ENCODE results near the gene THAP3. TPM values are rescaled to one million over a fixed set of nuclear protein-coding genes. Genes with fewer than 3 reads are reported as not detected.
A peak's percentile ranks its signal among the peaks of the same experiment; 100 is the strongest.

Gene THAP3
- total RNA-seq, 1 donor from 2014 or later, result 25.0 TPM

DNA sequence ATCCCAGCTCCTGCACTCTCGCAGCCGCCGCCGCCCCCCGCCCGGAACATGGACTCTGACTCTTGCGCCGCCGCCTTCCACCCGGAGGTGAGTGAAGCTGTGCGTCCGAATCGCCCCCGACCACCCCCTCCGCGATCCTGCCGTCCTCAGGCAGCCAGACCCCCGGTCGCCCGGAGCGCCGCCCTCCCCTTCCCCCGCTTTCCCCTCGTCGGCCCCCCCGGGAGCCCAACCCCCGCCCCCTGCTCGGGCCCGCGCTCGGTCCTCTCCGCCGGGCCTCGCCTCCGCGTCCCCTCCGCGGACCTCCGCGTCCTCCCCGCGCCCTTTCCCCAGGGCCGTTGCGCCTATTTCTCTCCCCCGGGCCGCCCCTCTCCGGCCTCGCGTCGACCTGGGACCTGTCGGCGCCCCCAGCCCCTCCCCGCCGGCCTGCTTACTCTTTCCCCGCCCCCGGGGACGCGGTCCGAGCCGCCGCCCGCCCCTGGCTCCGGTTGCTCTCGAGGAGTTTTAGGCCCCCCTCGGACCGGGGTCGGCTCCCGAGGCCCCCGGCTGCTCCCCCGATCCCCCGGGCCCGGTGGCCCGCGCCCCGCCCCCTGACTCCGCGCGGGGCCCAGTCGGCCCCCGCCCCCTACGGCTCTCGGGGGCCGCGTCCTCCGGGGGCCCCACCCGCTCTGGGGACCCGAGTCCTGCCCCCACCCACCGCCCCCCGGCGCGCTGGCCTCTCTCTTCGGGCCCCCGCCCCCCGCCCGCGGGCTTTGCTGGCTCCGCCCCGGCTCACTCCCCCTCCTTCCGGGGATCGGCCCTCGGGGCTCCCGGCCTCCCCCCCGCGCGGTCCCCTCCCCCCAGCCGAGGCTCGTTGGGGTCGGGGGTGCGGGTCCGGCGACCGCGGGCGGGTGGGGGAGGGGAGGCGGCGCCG, 10.4 kb upstream of the THAP3 start:
- Histone ChIP-seq H3K4me3 (peak overlapping the region; percentile 99), H3K27ac (peak overlapping the region; percentile 64), H3K4me1 (peaks cover 8% of the 10 kb centered on the region), H3F3A (ENCODE audit: low read depth) (peaks cover 25% of the 10 kb centered on the region), H3K36me3 (no peaks in the 10 kb centered on the region), H3K9ac (peak overlapping the region; percentile 65), H3K4me2 (peak overlapping the region; percentile 94), H2AFZ (replicated peaks) (no peak overlapping the region), H3K9me3 (ENCODE audit: low read depth) (no peaks in the 10 kb centered on the region), H4K20me1 (ENCODE audit: low read depth) (peaks cover 52% of the 10 kb centered on the region), H3K79me2 (ENCODE audit: low read depth) (peaks cover 57% of the 10 kb centered on the region), H3K27me3 (peaks cover 11% of the 10 kb centered on the region)
- DNase-seq (ENCODE audit: low spot score), result peak; percentile 78
- H3K9me3 Mint-ChIP-seq, result no peaks in the 10 kb centered on the region
- peaks cover 17% of the 10 kb centered on the region for H3K36me3 Mint-ChIP-seq
- peaks cover 25% of the 10 kb centered on the region for H3K4me1 Mint-ChIP-seq
- H3K27ac Mint-ChIP-seq, result no peak overlapping the region
- peak overlapping the region; percentile 90 for H3K4me3 Mint-ChIP-seq
- peaks cover 8% of the 10 kb centered on the region for H3K27me3 Mint-ChIP-seq (ENCODE audit: insufficient read depth, low read depth)
- TF ChIP-seq EZH2 (IDR thresholded peaks at IDR 0.05) (no peak), EZH2phosphoT487 (IDR thresholded peaks at IDR 0.05) (no peak)
- TF ChIP-seq, protein P1, sequence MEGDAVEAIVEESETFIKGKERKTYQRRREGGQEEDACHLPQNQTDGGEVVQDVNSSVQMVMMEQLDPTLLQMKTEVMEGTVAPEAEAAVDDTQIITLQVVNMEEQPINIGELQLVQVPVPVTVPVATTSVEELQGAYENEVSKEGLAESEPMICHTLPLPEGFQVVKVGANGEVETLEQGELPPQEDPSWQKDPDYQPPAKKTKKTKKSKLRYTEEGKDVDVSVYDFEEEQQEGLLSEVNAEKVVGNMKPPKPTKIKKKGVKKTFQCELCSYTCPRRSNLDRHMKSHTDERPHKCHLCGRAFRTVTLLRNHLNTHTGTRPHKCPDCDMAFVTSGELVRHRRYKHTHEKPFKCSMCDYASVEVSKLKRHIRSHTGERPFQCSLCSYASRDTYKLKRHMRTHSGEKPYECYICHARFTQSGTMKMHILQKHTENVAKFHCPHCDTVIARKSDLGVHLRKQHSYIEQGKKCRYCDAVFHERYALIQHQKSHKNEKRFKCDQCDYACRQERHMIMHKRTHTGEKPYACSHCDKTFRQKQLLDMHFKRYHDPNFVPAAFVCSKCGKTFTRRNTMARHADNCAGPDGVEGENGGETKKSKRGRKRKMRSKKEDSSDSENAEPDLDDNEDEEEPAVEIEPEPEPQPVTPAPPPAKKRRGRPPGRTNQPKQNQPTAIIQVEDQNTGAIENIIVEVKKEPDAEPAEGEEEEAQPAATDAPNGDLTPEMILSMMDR (IDR thresholded peaks at IDR 0.05), result no peak

GRCh38 chr1:6614929-6615785, 9.5 kb upstream of the THAP3 start:
- Mint-ChIP-seq H3K9me3 (no peaks in the 10 kb centered on the region), H3K36me3 (peaks cover 19% of the 10 kb centered on the region), H3K4me1 (peaks cover 17% of the 10 kb centered on the region), H3K27ac (peak overlapping the region; percentile 91), H3K4me3 (peak overlapping the region; percentile 91), H3K27me3 (ENCODE audit: insufficient read depth, low read depth) (peaks cover 8% of the 10 kb centered on the region)
- peaks cover 8% of the 10 kb centered on the region for H3K4me1 ChIP-seq
- peak overlapping the region; percentile 94 for H3K4me2 ChIP-seq
- TF ChIP-seq EZH2 (IDR thresholded peaks at IDR 0.05), result no peak
- TF ChIP-seq, protein P1 (IDR thresholded peaks at IDR 0.05), result no peak
- no peak for TF ChIP-seq EZH2phosphoT487 (IDR thresholded peaks at IDR 0.05)
- H3K36me3 ChIP-seq, result no peaks in the 10 kb centered on the region
- H3F3A ChIP-seq (ENCODE audit: low read depth), result peaks cover 20% of the 10 kb centered on the region
- H3K27me3 ChIP-seq, result peaks cover 11% of the 10 kb centered on the region
- H3K4me3 ChIP-seq, result peak overlapping the region; percentile 99
- peak overlapping the region; percentile 65 for H3K9ac ChIP-seq
- H2AFZ ChIP-seq (replicated peaks), result no peak overlapping the region
- no peaks in the 10 kb centered on the region for H3K9me3 ChIP-seq (ENCODE audit: low read depth)
- peaks cover 66% of the 10 kb centered on the region for H3K79me2 ChIP-seq (ENCODE audit: low read depth)
- H4K20me1 ChIP-seq (ENCODE audit: low read depth), result peaks cover 60% of the 10 kb centered on the region
- peak; percentile 41 for DNase-seq (ENCODE audit: low spot score)
- H3K27ac ChIP-seq, result no peak overlapping the region

- Histone ChIP-seq H3K9ac (no peak overlapping the region), H3K27ac (no peak overlapping the region), H3K79me2 (ENCODE audit: low read depth) (peaks cover 93% of the 10 kb centered on the region), H3K36me3 (no peaks in the 10 kb centered on the region), H2AFZ (replicated peaks) (no peak overlapping the region), H3K4me3 (no peak overlapping the region), H3K27me3 (no peaks in the 10 kb centered on the region), H3K9me3 (ENCODE audit: low read depth) (no peaks in the 10 kb centered on the region), H3K4me1 (peaks cover 8% of the 10 kb centered on the region), H3K4me2 (no peak overlapping the region), H4K20me1 (ENCODE audit: low read depth) (peaks cover 88% of the 10 kb centered on the region), H3F3A (ENCODE audit: low read depth) (peaks cover 30% of the 10 kb centered on the region)
- peaks cover 12% of the 10 kb centered on the region for H3K4me1 Mint-ChIP-seq
- H3K9me3 Mint-ChIP-seq, result no peaks in the 10 kb centered on the region
- DNase-seq (ENCODE audit: low spot score), result no peak
- H3K4me3 Mint-ChIP-seq, result no peak overlapping the region
- no peak overlapping the region for H3K27ac Mint-ChIP-seq
- peaks cover 26% of the 10 kb centered on the region for H3K36me3 Mint-ChIP-seq
- no peaks in the 10 kb centered on the region for H3K27me3 Mint-ChIP-seq (ENCODE audit: insufficient read depth, low read depth)
- TF ChIP-seq, protein P1 (IDR thresholded peaks at IDR 0.05), result no peak
- TF ChIP-seq EZH2 (IDR thresholded peaks at IDR 0.05) (no peak), EZH2phosphoT487 (IDR thresholded peaks at IDR 0.05) (no peak)
Measured at GRCh38 chr1:6619045-6619444, 5.6 kb upstream of the THAP3 start.
